ENCODE data around the gene PTPN9.
"Not testable (repeated sequence)": the region's sequence is repeated elsewhere in the genome, so short reads cannot be mapped to it uniquely, and the experiment has no call there.

PTPN9 gene

GRCh38 chr15:75578948-75579920 lies at the start of gene PTPN9:
Gene PTPN9 (minus strand): TSS chr15:75579315. CDS start chr15:75578776, 539 bp downstream.
- peak; percentile 47 for DNase-seq (ENCODE audit: low read depth)

GRCh38 chr15:75625542-75626347 lies 46.6 kb upstream of the PTPN9 start, which contains the start of gene SNUPN:
Gene SNUPN (minus strand): TSS chr15:75625725. CDS start chr15:75621051, 4,674 bp downstream.
- DNase-seq (ENCODE audit: low read depth): peak; percentile 84

- DNase-seq (ENCODE audit: low read depth): no peak
Measured at GRCh38 chr15:75622505-75622904, 43.4 kb upstream of the PTPN9 start.

GRCh38 chr15:75620841-75621391 lies 41.8 kb upstream of the PTPN9 start:
- no peak for DNase-seq (ENCODE audit: low read depth)

GRCh38 chr15:75620058-75620820 lies 41.1 kb upstream of the PTPN9 start:
- DNase-seq (ENCODE audit: low read depth): no peak

- no peak for DNase-seq (ENCODE audit: low read depth)
Measured at GRCh38 chr15:75616766-75617165, 37.7 kb upstream of the PTPN9 start.

GRCh38 chr15:75606711-75607699 lies 27.9 kb upstream of the PTPN9 start:
- DNase-seq (ENCODE audit: low read depth): no peak

- no peak for DNase-seq (ENCODE audit: low read depth)
Measured at GRCh38 chr15:75606026-75606425, 26.9 kb upstream of the PTPN9 start.

GRCh38 chr15:75599401-75599800 lies 20.3 kb upstream of the PTPN9 start:
- no peak for DNase-seq (ENCODE audit: low read depth)

- DNase-seq (ENCODE audit: low read depth): no peak
Measured at GRCh38 chr15:75598361-75598760, 19.2 kb upstream of the PTPN9 start.

- DNase-seq (ENCODE audit: low read depth): no peak
Measured at GRCh38 chr15:75597667-75598341, 18.7 kb upstream of the PTPN9 start.

GRCh38 chr15:75596703-75597345 lies 17.7 kb upstream of the PTPN9 start:
- no peak for DNase-seq (ENCODE audit: low read depth)

- no peak for DNase-seq (ENCODE audit: low read depth)
Measured at GRCh38 chr15:75594276-75594675, 15.2 kb upstream of the PTPN9 start.

GRCh38 chr15:75591655-75592364 lies 12.7 kb upstream of the PTPN9 start:
- DNase-seq (ENCODE audit: low read depth): no peak

GRCh38 chr15:75590239-75590638 lies 11.1 kb upstream of the PTPN9 start:
- no peak for DNase-seq (ENCODE audit: low read depth)

- no peak for DNase-seq (ENCODE audit: low read depth)
Measured at GRCh38 chr15:75589071-75589470, 10.0 kb upstream of the PTPN9 start.

GRCh38 chr15:75586422-75586821 lies 7.3 kb upstream of the PTPN9 start:
- DNase-seq (ENCODE audit: low read depth): not testable (repeated sequence)

GRCh38 chr15:75584121-75584520 lies 5.0 kb upstream of the PTPN9 start:
- no peak for DNase-seq (ENCODE audit: low read depth)

GRCh38 chr15:75583701-75584100 lies 4.6 kb upstream of the PTPN9 start:
- no peak for DNase-seq (ENCODE audit: low read depth)

All from stimulated activated CD8-positive, alpha-beta memory T cell treated with anti-CD3 and anti-CD28 coated beads, Interleukin-7, amount 100 ng/mL, for 24 hours (primary cell).